H1 (cell line): ENCODE results near the gene H1-8. TPM values are rescaled to one million over a fixed set of nuclear protein-coding genes. Genes with fewer than 3 reads are reported as not detected.

ENCODE experiments used
- CTCF ChIA-PET: fragments of 300-600 bp; sonication (Branson Sonifier 250); formaldehyde crosslinking; loops from one replicate; lab custom pipeline; 2021; ENCODE audit not compliant: partially characterized antibody; lab: Charles Lee
- POLR2A ChIA-PET: fragments of 300-600 bp; sonication (Branson Sonifier 250); formaldehyde crosslinking; loops from one replicate; lab custom pipeline; 2021; ENCODE audit warnings: inconsistent platforms; ENCODE audit not compliant: partially characterized antibody; lab: Charles Lee
- DNase-seq, 2 experiments: peaks; one replicate each; pipeline versions ENCODE4 v3.0.0 to v3.0.0-alpha.2; 2010 to 2022; ENCODE audit warnings: low spot score in 2 of 2, low read depth in 1 of 2, mixed read lengths in 1 of 2
- FAIRE-seq: peaks from 2 replicates; lab custom pipeline; 2011; peaks lifted over from hg19 to GRCh38; lab: Jason Lieb, UNC
- H2AFZ ChIP-seq: 2 replicates; pipeline ENCODE4 v1.8.1; 2012; ENCODE audit warnings: low read length, inconsistent platforms
- H2AK5ac ChIP-seq: 2 replicates; pipeline ENCODE4 v1.6.1; 2013; ENCODE audit warnings: low read depth, low read length
- H2BK120ac ChIP-seq: replicated peaks from 2 replicates; pipeline ENCODE3; 2013; ENCODE audit warnings: low read depth, low read length, inconsistent platforms
- H2BK12ac ChIP-seq: 2 replicates; pipeline ENCODE4 v1.6.1; 2013; ENCODE audit warnings: low read depth, low read length
- H2BK15ac ChIP-seq: 2 replicates; pipeline ENCODE4 v1.6.1; 2013; ENCODE audit warnings: low read length
- H2BK20ac ChIP-seq: 2 replicates; pipeline ENCODE4 v1.6.1; 2013; ENCODE audit warnings: low read length
- H2BK5ac ChIP-seq: 2 replicates; pipeline ENCODE4 v1.6.1; 2013; ENCODE audit warnings: low read depth, low read length
- H3K14ac ChIP-seq: 2 replicates; pipeline ENCODE4 v1.6.1; 2013; ENCODE audit warnings: inconsistent platforms; ENCODE audit not compliant: insufficient read length
- H3K18ac ChIP-seq: 2 replicates; pipeline ENCODE4 v1.6.1; 2013; ENCODE audit warnings: low read length; ENCODE audit errors: extremely low read depth
- H3K23ac ChIP-seq: 2 replicates; pipeline ENCODE4 v1.6.1; 2013; ENCODE audit warnings: inconsistent platforms; ENCODE audit not compliant: insufficient read length
- H3K23me2 ChIP-seq: 2 replicates; pipeline ENCODE4 v1.6.1; 2013; ENCODE audit warnings: low read depth, low read length
- H3K27ac ChIP-seq: 2 replicates; pipeline ENCODE4 v1.6.1; 2011; ENCODE audit warnings: low read depth, low read length, inconsistent platforms
- H3K27me3 ChIP-seq, 4 experiments: replicated peaks in 1 of 4; 1 replicate in 1 of 4; 2 replicates in 3 of 4; pipeline versions ENCODE4 v1.6.1 to v1.8.1; 2011 to 2013; ENCODE audit warnings: low read length in 3 of 4, mild to moderate bottlenecking in 3 of 4, inconsistent platforms in 2 of 4, mixed read lengths in 2 of 4, moderate library complexity in 1 of 4; ENCODE audit not compliant: control insufficient read depth in 3 of 4, insufficient read depth in 3 of 4; ENCODE audit errors: extremely low read depth in 1 of 4
- H3K36me3 ChIP-seq, 4 experiments: 2 replicates each; pipeline versions ENCODE4 v1.6.1 to v1.8.1; 2011 to 2013; ENCODE audit warnings: mild to moderate bottlenecking in 4 of 4, low read length in 3 of 4, moderate library complexity in 2 of 4, control low read depth in 1 of 4, inconsistent platforms in 1 of 4; ENCODE audit not compliant: insufficient read depth in 4 of 4, control insufficient read depth in 2 of 4
- H3K4ac ChIP-seq: replicated peaks from 2 replicates; pipeline ENCODE3; 2013; ENCODE audit warnings: low read length, low read depth, mixed read lengths, inconsistent platforms; ENCODE audit not compliant: insufficient read length
- H3K4me1 ChIP-seq, 4 experiments: replicated peaks in 1 of 4; 1 replicate in 1 of 4; 2 replicates in 3 of 4; pipeline versions ENCODE4 v1.6.1 to v1.8.1; 2011 to 2013; ENCODE audit warnings: low read length in 3 of 4, inconsistent platforms in 2 of 4, mixed read lengths in 1 of 4; ENCODE audit not compliant: insufficient read depth in 4 of 4, control insufficient read depth in 3 of 4
- H3K4me2 ChIP-seq, 2 experiments: 2 replicates each; pipeline versions ENCODE4 v1.6.1 to v1.8.1; 2011 to 2013; ENCODE audit warnings: low read depth in 2 of 2, low read length in 2 of 2, control low read depth in 1 of 2, inconsistent platforms in 1 of 2, mild to moderate bottlenecking in 1 of 2; ENCODE audit not compliant: insufficient read depth in 1 of 2
- H3K4me3 ChIP-seq, 4 experiments: fragments of 200-600, 300-600 bp in 1 of 4; sonication (generic), shearing (Covaris generic), sonication (Bioruptor Twin) in 1 of 4; 2 replicates each; pipeline versions ENCODE4 v1.5.1 to v1.8.1; 2011 to 2016; ENCODE audit warnings: low read length in 4 of 4, low read depth in 3 of 4, control low read depth in 2 of 4, inconsistent platforms in 2 of 4, mild to moderate bottlenecking in 2 of 4, mixed read lengths in 1 of 4, moderate library complexity in 1 of 4; ENCODE audit not compliant: insufficient read depth in 2 of 4; ENCODE audit errors: extremely low read depth in 1 of 4
- H3K56ac ChIP-seq: replicated peaks from 2 replicates; pipeline ENCODE3; 2013; ENCODE audit warnings: low read depth, mild to moderate bottlenecking, mixed read lengths, low read length, inconsistent platforms; ENCODE audit not compliant: insufficient read length
- H3K79me1 ChIP-seq: 2 replicates; pipeline ENCODE4 v1.6.1; 2013; ENCODE audit warnings: low read depth, low read length, control low read depth
- H3K79me2 ChIP-seq, 2 experiments: 2 replicates each; pipeline versions ENCODE4 v1.6.1 to v1.8.1; 2012 to 2013; ENCODE audit warnings: low read length in 2 of 2, mild to moderate bottlenecking in 2 of 2, inconsistent platforms in 1 of 2; ENCODE audit not compliant: insufficient read depth in 2 of 2, control insufficient read depth in 1 of 2
- H3K9ac ChIP-seq, 4 experiments: replicated peaks in 1 of 4; 1 replicate in 1 of 4; 2 replicates in 3 of 4; pipeline versions ENCODE4 v1.6.1 to v1.8.1; 2011 to 2013; ENCODE audit warnings: low read depth in 3 of 4, low read length in 3 of 4, control low read depth in 2 of 4, mild to moderate bottlenecking in 2 of 4, moderate library complexity in 2 of 4, inconsistent platforms in 1 of 4; ENCODE audit errors: extremely low read depth in 1 of 4
- H3K9me3 ChIP-seq, 2 experiments: 2 replicates each; pipeline versions ENCODE4 v1.6.1 to v1.8.1; 2012 to 2013; ENCODE audit warnings: mild to moderate bottlenecking in 2 of 2, moderate library complexity in 2 of 2, control low read depth in 1 of 2, inconsistent platforms in 1 of 2, low read depth in 1 of 2, low read length in 1 of 2, mixed read lengths in 1 of 2; ENCODE audit not compliant: insufficient read depth in 2 of 2
- H4K20me1 ChIP-seq, 2 experiments: replicated peaks in 1 of 2; 2 replicates each; pipeline versions ENCODE3 to v1.8.1; 2011 to 2013; ENCODE audit warnings: inconsistent platforms in 2 of 2, low read length in 2 of 2, mild to moderate bottlenecking in 1 of 2; ENCODE audit not compliant: insufficient read depth in 2 of 2, control insufficient read depth in 1 of 2
- H4K5ac ChIP-seq: 2 replicates; pipeline ENCODE4 v1.6.1; 2013; ENCODE audit warnings: low read length, low read depth, mixed read lengths, inconsistent platforms; ENCODE audit not compliant: insufficient read length
- H4K8ac ChIP-seq: 2 replicates; pipeline ENCODE4 v1.8.0; 2013; ENCODE audit warnings: mild to moderate bottlenecking, moderate library complexity, low read length, inconsistent platforms; ENCODE audit not compliant: insufficient read depth; ENCODE audit errors: extremely low read depth
- H4K91ac ChIP-seq: replicated peaks from 2 replicates; pipeline ENCODE3; 2013; ENCODE audit warnings: low read length, mixed read lengths, inconsistent platforms; ENCODE audit not compliant: insufficient read length
- KDM5A ChIP-seq: fragments of 200-600 bp; IDR thresholded peaks from 2 replicates; pipeline ENCODE4 v1.7.1; 2012; ENCODE audit warnings: mild to moderate bottlenecking, low read length, inconsistent platforms, mixed read lengths
- TAF7 ChIP-seq: optimal IDR thresholded peaks from 2 replicates; pipeline ENCODE3; 2011; ENCODE audit warnings: low read depth, mild to moderate bottlenecking, inconsistent platforms, low read length, moderate library complexity, borderline replicate concordance
- WGBS, 2 experiments: shearing (Covaris generic) in 1 of 2; methylation state at CpG; one replicate each; pipeline versions ENCODE4 v1.1.6 to v1.1.7; 2013 to 2015; ENCODE audit warnings: low lambda C conversion rate in 2 of 2, mixed read lengths in 2 of 2, inconsistent platforms in 1 of 2, low coverage in 1 of 2, missing lambda C conversion rate in 1 of 2; ENCODE audit not compliant: insufficient replicate concordance in 2 of 2, insufficient coverage in 1 of 2, insufficient read length in 1 of 2; ENCODE audit errors: extremely low coverage in 1 of 2, missing lambda C conversion rate in 1 of 2; 5-methylcytosine and 5-hydroxymethylcytosine counted together
- polyA plus RNA-seq, 7 experiments: library from polyadenylated mRNA; depleted of rRNA in 3 of 7; stranded (reverse) in 5 of 7; unstranded in 2 of 7; fragments of >200 nt in 5 of 7; fragments of 200-250 nt in 2 of 7; gene quantifications; 1 replicate in 5 of 7; 2 replicates in 1 of 7; 4 replicates in 1 of 7; pipeline versions ENCODE4 v1.2.1 to v1.2.3, GENCODE V29; 2011 to 2013; ENCODE audit warnings: missing spikeins in 2 of 7, mixed read lengths in 2 of 7
- total RNA-seq: library from RNA; stranded (reverse); fragmentation: NEBNext Ultra II Directional; extraction: Animal tissue kit (Norgen Biotek cat#: 25700); gene quantifications from 2 replicates; pipeline ENCODE4 v1.2.1, GENCODE V29; 2021

Gene H1-8
- total and polyA plus RNA-seq, 2 of the 8 experiments (the other 6 are each of a cell fraction or from before 2014, with no cell fraction given), result not detected

DNA sequence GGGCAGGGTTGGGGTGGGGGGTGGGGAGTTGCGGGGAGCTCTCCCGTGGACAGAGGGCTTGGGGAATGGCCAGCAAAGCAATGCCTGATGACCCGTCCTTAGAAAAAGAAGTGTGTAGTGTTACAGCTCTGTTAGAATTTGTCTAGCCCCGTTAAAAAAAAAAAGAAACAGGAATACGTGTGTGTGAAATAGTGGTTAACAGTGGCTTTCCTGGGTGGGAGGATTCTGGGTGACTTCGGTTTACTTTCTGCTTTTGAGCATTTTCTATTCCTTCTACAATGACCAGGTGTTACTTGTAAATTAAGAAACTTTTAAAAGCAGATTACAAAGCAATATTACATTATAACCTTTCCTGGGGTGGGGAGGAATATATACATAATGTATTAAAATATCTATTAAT, 25.0 kb downstream of the H1-8 start:
- Histone ChIP-seq H3K18ac (no peak overlapping the region), H3K4me1 (peaks cover 0 to 3% (median under 1%) of the 10 kb centered on the region in 4 experiments; a peak in 2 of 7 replicates), H3K79me1 (no peaks in the 10 kb centered on the region), H2BK120ac (no peak overlapping the region), H3K56ac (no peak overlapping the region), H2BK12ac (no peak overlapping the region), H3K4me2 (no peak overlapping the region), H3K9me3 (no peaks in the 10 kb centered on the region), H4K91ac (no peak overlapping the region), H2BK5ac (no peak overlapping the region), H3K23ac (no peak overlapping the region), H2AK5ac (no peak overlapping the region), H2BK20ac (no peak overlapping the region), H3K79me2 (no peaks in the 10 kb centered on the region), H3K4ac (no peak overlapping the region), H3K14ac (no peak overlapping the region), H3K23me2 (no peaks in the 10 kb centered on the region), H4K8ac (no peak overlapping the region), H3K4me3 (no peak overlapping the region), H3K27me3 (no peaks in the 10 kb centered on the region), H3K36me3 (no peaks in the 10 kb centered on the region), H2AFZ (no peak overlapping the region), H3K9ac (no peak overlapping the region), H4K5ac (no peak overlapping the region), H3K27ac (no peak overlapping the region), H4K20me1 (no peaks in the 10 kb centered on the region), H2BK15ac (no peak overlapping the region)
- 89% methylated on average over 6 of the region's 6 CpGs; no CpG with 5 or more reads in 1 of the 2 experiments for WGBS, 2 experiments
- ChIA-PET CTCF (interaction anchor here (0.6 to 4.3 kb wide), 7 partner anchors 19 to 93 kb away, joined by 3 to 20 read pairs (median 4); no protein-coding TSS in a partner anchor), POLR2A (interaction anchor here (1.5 kb wide), 1 partner anchor 24 kb away, joined by 3 read pairs; no protein-coding TSS in a partner anchor)
- no peak for DNase-seq
- TF ChIP-seq KDM5A (no peak), TAF7 (no peak)
- no peak for FAIRE-seq
